Camera-type eye (tissue), 1 donor: ENCODE data around the gene GABRA4. TPM values are rescaled to one million over a fixed set of nuclear protein-coding genes. Genes with fewer than 3 reads are reported as not detected.

Experiments
- total RNA-seq: library from RNA; depleted of rRNA; stranded (reverse); fragments of >200 nt; gene quantifications from one replicate; pipeline ENCODE4 v1.2.3, GENCODE V29; 2014

Gene GABRA4
- total RNA-seq: 1.4 TPM

DNA sequence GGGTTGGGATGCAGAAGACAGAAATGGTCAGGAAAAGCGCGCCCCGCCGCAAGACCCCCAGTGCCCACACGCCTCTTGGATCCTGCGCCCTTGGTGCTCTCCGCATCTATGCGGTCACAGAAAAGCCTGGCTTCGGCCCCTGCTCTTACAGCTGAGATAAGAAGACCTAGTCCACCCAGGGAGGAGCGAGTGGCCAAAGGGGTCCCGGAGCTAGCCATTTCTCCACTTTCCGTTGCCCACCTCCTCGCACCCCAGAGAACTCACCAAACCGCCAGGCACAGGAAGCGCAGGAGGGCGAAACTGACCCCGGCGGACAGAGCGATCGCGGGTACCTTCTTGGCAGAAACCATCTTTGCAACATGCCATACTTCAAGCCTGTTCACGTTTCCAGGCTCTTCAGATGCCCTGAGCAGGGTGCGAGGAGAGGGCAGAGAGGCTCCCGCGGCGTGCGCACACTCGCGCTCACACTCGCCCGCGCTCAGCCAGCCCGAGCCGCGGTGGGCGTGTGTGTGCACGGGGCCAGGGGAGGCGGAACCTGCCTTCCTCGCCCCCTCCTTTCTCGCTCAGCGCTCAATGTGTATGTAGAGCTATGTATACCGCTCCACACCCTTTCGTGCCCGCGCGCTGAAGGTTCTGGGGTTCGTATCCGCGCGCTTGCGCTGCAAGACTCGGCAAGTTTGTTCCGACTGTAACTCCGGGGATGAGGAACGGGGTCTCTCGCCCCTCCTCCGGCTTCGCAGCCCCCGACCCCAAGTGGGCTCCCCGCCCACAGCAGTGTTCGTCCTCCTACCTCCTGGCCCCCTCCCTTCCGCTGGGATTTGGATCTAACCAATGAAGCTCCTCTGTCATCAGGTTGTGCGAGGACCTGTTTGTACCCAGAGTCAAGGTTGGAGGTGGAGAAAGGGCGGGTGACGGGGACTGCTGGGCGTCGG, at the start of gene GABRA4:
GABRA4 (minus strand) TSS at position 507 of the 932 bp plus-strand sequence; CDS start at position 350, 157 bp downstream.

DNA sequence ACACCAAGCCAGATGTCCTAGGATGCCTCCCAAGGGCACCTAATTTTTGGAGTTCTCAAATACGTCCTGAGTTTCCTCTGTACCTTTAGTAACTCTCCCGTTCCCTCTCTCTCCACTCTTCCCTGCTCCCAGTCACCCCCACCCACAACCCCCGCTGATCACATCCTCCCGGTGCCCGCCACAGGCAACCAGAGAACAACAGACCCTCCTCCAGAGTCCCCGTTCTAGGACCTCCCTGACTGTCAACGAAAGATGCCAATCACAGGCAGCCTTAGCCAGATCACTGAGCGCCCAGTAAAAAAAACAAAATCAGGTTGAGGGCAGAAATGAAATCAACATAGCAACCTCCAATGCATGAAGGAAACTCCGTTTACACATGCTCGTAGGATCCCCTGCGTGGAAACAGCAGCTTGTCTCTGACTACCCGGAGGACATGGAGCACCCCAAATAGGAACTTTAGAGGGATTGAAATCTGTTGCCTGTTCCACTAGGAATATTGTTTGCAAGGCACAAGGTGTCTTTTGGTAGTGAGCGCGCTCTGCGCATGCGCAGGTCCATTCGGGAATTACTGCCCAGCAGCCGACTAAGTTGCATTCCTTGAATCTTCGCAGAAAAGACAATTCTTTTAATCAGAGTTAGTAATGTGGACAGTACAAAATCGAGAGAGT, 37.8 kb upstream of the GABRA4 start, which contains the start of gene GABRB1:
GABRB1 (plus strand) TSS at position 557 of the 668 bp plus-strand sequence.

DNA sequence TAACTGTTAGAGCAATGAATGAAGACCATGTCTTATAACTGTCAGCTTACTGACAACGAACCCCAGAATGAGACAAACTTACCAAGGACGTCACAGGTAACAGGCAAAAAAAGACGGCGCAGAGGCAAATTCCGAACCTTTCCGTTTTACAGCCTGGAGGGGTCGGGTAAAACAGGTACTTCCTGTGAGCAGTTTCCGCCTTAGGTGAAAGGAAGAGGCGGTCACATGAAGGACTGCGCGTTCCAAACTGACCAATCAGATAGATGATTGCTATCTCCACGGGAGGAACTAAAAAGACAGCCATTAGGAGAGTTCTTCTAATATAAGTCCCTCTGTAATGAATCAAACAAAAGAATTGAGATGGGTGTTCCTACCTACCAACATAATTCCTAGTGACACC, 84.3 kb downstream of the GABRA4 start, which contains the start of gene COX7B2:
COX7B2 (minus strand) TSS at position 168 of the 400 bp plus-strand sequence. CDS start 174,053 bp downstream, outside the sequence.

Other genes starting within 250 kb of the GABRA4 start
- not detected for gene COX7B2, start 84.3 kb downstream of the GABRA4 start, total RNA-seq
- gene GABRB1, start 38.0 kb upstream of the GABRA4 start, total RNA-seq: 3.4 TPM